Measurements from ENCODE around the gene FGF18.
"Not testable (repeated sequence)": the region's sequence is repeated elsewhere in the genome, so short reads cannot be mapped to it uniquely, and the experiment has no call there.

GRCh38 chr5:171497494-171497893 lies 78.0 kb downstream of the FGF18 start:
- not testable (repeated sequence) for TF ChIP-seq SP1 (IDR thresholded peaks at IDR 0.05); LEF1 (IDR thresholded peaks at IDR 0.05; ENCODE audit: borderline replicate concordance); PKNOX1 (IDR thresholded peaks at IDR 0.05); NFRKB (IDR thresholded peaks at IDR 0.05); ARNT (IDR thresholded peaks at IDR 0.05); FOXK2 (IDR thresholded peaks at IDR 0.05); CTBP1 (IDR thresholded peaks at IDR 0.05; ENCODE audit: borderline replicate concordance)
